K562 (cell line): ENCODE results near the gene HNRNPF. TPM values are rescaled to one million over a fixed set of nuclear protein-coding genes. Genes with fewer than 3 reads are reported as not detected.

ENCODE experiments used
- CREB3L1 ChIP-seq: fragments of 450-650 bp; IDR thresholded peaks from 2 replicates; pipeline ENCODE4 v1.6.1; 2014; ENCODE audit warnings: low read depth, mild to moderate bottlenecking, moderate library complexity, borderline replicate concordance
- CUX1 ChIP-seq: fragments of 200-800 bp; sonication (Bioruptor generic); IDR thresholded peaks from 2 replicates; pipeline ENCODE4 v1.6.1; 2016; ENCODE audit warnings: missing genetic modification characterization, missing compliant biosample characterization
- PHF8 ChIP-seq: fragments of 200-600 bp; sonication (generic); IDR thresholded peaks from 2 replicates; pipeline ENCODE4 v1.6.1; 2012; ENCODE audit warnings: mixed run types, mild to moderate bottlenecking, inconsistent platforms, low read length, moderate library complexity, borderline replicate concordance
- STAT5A ChIP-seq: IDR thresholded peaks from 2 replicates; pipeline ENCODE4 v1.6.1; 2012; ENCODE audit warnings: low read length, inconsistent platforms, borderline replicate concordance
- ZBTB40 ChIP-seq, 2 experiments: fragments of 450-650 bp in 1 of 2; sonication (generic) in 1 of 2; formaldehyde crosslinking in 1 of 2; IDR thresholded peaks; 2 replicates each; pipeline versions ENCODE4 v1.7.1 to v1.9.0; 2016 to 2022; ENCODE audit warnings: inconsistent platforms in 1 of 2, mild to moderate bottlenecking in 1 of 2, missing genetic modification reagents in 1 of 2
- ZNF717 ChIP-seq: fragments of 250-450 bp; sonication (Bioruptor Pico); IDR thresholded peaks from 2 replicates; pipeline ENCODE4 v1.5.0; 2021
- polyA plus RNA-seq, 8 experiments: library from polyadenylated mRNA; depleted of rRNA in 4 of 8; stranded (reverse) in 5 of 8; unstranded in 3 of 8; fragments of >200 nt; fragmentation: Nextera tagmentation in 2 of 8; fragmentation: Illumina TruSeq in 1 of 8; extraction: Ambion mirVana in 2 of 8; extraction: Trizol in 1 of 8; gene quantifications; 2 replicates each; pipeline versions ENCODE4 v1.2.1 to v1.2.3, GENCODE V29; 2011 to 2014; ENCODE audit warnings: inconsistent platforms in 1 of 8, missing spikeins in 1 of 8
- total RNA-seq, 7 experiments: library from RNA; depleted of rRNA in 6 of 7; stranded (reverse); fragments of >200 nt in 6 of 7; fragmentation: Illumina TruSeq in 2 of 7; extraction: Trizol in 2 of 7; gene quantifications; 2 replicates each; pipeline versions ENCODE4 v1.2.1 to v1.2.3, GENCODE V29; 2011 to 2021; ENCODE audit warnings: low replicate concordance in 1 of 7
- TF ChIP-seq, protein P1 (sequence below), 2 experiments: IDR thresholded peaks; 2 replicates each; pipeline ENCODE4 v1.6.1; 2011; ENCODE audit warnings: borderline replicate concordance in 1 of 2, control low read depth in 1 of 2, low read depth in 1 of 2, low read length in 1 of 2, mild to moderate bottlenecking in 1 of 2, mixed read lengths in 1 of 2, moderate library complexity in 1 of 2; ENCODE audit not compliant: insufficient read depth in 1 of 2, insufficient read length in 1 of 2, poor library complexity in 1 of 2, severe bottlenecking in 1 of 2; ENCODE audit errors: extremely low read depth in 1 of 2

Gene HNRNPF
- total and polyA plus RNA-seq, 9 of the 15 experiments (the other 6 are each of a cell fraction or from before 2014, with no cell fraction given), result 192 to 489 (median 416) TPM

DNA sequence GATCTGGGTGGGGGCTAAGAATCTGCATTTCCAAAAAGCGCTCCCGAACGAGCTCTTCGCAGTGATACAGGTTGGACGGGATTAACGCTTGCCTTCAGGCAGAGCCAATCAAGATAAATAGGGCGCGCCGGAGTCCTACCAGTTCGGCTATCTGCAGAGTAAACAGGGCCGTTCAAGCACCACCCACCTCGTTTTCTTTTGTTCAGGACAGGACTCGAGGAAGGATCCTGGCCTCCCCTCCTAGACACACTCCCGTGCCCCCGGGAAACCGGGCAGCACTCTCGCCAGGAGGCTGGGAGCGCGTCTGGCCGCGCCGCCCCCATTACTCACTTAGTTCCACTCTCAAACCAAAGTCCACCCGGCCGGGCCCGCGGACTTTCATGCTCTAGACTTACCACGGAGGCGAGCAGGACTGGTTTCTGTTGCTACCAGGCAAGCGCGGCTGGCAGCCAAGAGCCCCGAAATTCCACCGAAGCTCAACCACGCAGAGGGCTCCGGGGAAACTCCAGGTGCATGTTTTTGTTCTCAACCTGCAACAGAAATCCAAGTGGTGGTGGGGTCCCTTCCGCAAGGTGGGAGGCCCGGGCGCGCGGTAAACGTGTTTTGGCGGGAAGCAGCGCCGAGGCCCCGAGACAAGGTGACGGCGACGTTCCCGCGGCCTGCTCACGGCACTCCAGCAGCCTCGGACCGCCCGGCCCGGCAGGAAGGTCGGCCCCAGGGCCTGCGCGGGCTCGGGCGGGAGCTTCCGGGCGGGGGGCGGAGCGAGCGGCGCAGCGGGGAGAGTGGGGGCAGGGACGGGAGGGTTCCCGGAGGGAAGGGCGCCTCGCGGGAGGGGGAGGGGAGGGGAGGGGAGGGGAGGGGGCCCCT lies 12.7 kb downstream of the HNRNPF start (continued):
- TF ChIP-seq ZBTB40 (IDR thresholded peaks at IDR 0.05) (peak; percentile 64), ZBTB40 (CRISPR knock-in tag; IDR thresholded peaks at IDR 0.05) (no peak), CREB3L1 (0 out of 2 replicates have a peak, but pooled peaks have one; percentile 29), PHF8 (peak; percentile 62; the same call in 1 of the 2 replicates), CUX1 (CRISPR knock-in tag) (peak; percentile 75), STAT5A (no peak), ZNF717 (CRISPR knock-in tag) (no peak)
- TF ChIP-seq, protein P1, sequence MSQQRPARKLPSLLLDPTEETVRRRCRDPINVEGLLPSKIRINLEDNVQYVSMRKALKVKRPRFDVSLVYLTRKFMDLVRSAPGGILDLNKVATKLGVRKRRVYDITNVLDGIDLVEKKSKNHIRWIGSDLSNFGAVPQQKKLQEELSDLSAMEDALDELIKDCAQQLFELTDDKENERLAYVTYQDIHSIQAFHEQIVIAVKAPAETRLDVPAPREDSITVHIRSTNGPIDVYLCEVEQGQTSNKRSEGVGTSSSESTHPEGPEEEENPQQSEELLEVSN (IDR thresholded peaks at IDR 0.05; ENCODE audit: borderline replicate concordance in 1 of 2, extremely low read depth in 1 of 2, insufficient read depth in 1 of 2, insufficient read length in 1 of 2, low read depth in 1 of 2, low read length in 1 of 2, poor library complexity in 1 of 2, severe bottlenecking in 1 of 2), result peak; percentile 95 to 98
